ENCODE measurements around the gene LRP5. TPM values are rescaled to one million over a fixed set of nuclear protein-coding genes. Genes with fewer than 3 reads are reported as not detected.

Gene LRP5
- total and polyA plus RNA-seq, 2 experiments from 2014 or later = 26.9 to 51.1 TPM

GRCh38 chr11:68369756-68370155, 57.4 kb downstream of the LRP5 start:
- Histone ChIP-seq H2AFZ (no peak overlapping the region), H3F3A (replicated peaks; ENCODE audit: low read depth) (no peaks in the 10 kb centered on the region), H3K4me3 (no peak overlapping the region), H3K27me3 (ENCODE audit: insufficient read depth) (no peaks in the 10 kb centered on the region), H3K9me2 (ENCODE audit: insufficient read depth) (no peaks in the 10 kb centered on the region), H3K79me2 (replicated peaks; ENCODE audit: insufficient read depth) (no peaks in the 10 kb centered on the region), H4K20me1 (replicated peaks; ENCODE audit: insufficient read depth) (no peaks in the 10 kb centered on the region), H3K4me1 (ENCODE audit: insufficient read depth) (no peaks in the 10 kb centered on the region), H3K36me3 (ENCODE audit: insufficient read depth) (no peaks in the 10 kb centered on the region), H3K4me2 (no peak overlapping the region), H3K27ac (ENCODE audit: low read depth) (no peak overlapping the region)
- TF ChIP-seq STAT1 (IDR thresholded peaks at IDR 0.05; ENCODE audit: unreplicated experiment) = no peak
- H3K4me3 Mint-ChIP-seq = no peak overlapping the region
- H3K4me1 Mint-ChIP-seq = peaks cover 5% of the 10 kb centered on the region; the same call in 2 of the 3 replicates
- H3K27ac Mint-ChIP-seq = no peak overlapping the region
- H3K36me3 Mint-ChIP-seq (ENCODE audit: low read depth) = peaks cover 35% of the 10 kb centered on the region
- H3K27me3 Mint-ChIP-seq (ENCODE audit: insufficient read depth, low read depth, poor library complexity) = peaks cover 18% of the 10 kb centered on the region
- ATAC-seq = no peak
- DNase-seq (ENCODE audit: low spot score) = no peak
- no peaks in the 10 kb centered on the region; the same call in 2 of the 3 replicates for H3K9me3 Mint-ChIP-seq

GRCh38 chr11:68370211-68371111, 58.1 kb downstream of the LRP5 start:
- no peaks in the 10 kb centered on the region for H3K4me1 ChIP-seq (ENCODE audit: insufficient read depth)
- Mint-ChIP-seq H3K9me3 (no peaks in the 10 kb centered on the region; the same call in 2 of the 3 replicates), H3K4me1 (peaks cover 5% of the 10 kb centered on the region; the same call in 2 of the 3 replicates), H3K27ac (no peak overlapping the region; the same call in 1 of the 2 replicates), H3K27me3 (ENCODE audit: insufficient read depth, low read depth, poor library complexity) (peaks cover 15% of the 10 kb centered on the region), H3K4me3 (no peak overlapping the region), H3K36me3 (ENCODE audit: low read depth) (peaks cover 35% of the 10 kb centered on the region)
- no peaks in the 10 kb centered on the region for H3K9me2 ChIP-seq (ENCODE audit: insufficient read depth)
- H3K36me3 ChIP-seq (ENCODE audit: insufficient read depth) = no peaks in the 10 kb centered on the region
- no peaks in the 10 kb centered on the region for H3F3A ChIP-seq (replicated peaks; ENCODE audit: low read depth)
- H3K4me2 ChIP-seq = no peak overlapping the region
- H2AFZ ChIP-seq = no peak overlapping the region
- no peak for DNase-seq (ENCODE audit: low spot score)
- no peaks in the 10 kb centered on the region for H4K20me1 ChIP-seq (replicated peaks; ENCODE audit: insufficient read depth)
- no peak for ATAC-seq
- H3K27me3 ChIP-seq (ENCODE audit: insufficient read depth) = no peaks in the 10 kb centered on the region
- no peak overlapping the region for H3K27ac ChIP-seq (ENCODE audit: low read depth)
- H3K79me2 ChIP-seq (replicated peaks; ENCODE audit: insufficient read depth) = no peaks in the 10 kb centered on the region
- no peak overlapping the region for H3K4me3 ChIP-seq
- TF ChIP-seq ZNF462 (CRISPR knock-in tag; IDR thresholded peaks at IDR 0.05) (no peak), NANOG (IDR thresholded peaks at IDR 0.05; ENCODE audit: borderline replicate concordance) (no peak), CTCF (conservative IDR thresholded peaks at IDR 0.05; ENCODE audit: low read depth in 2 of 2) (no peak), JUNB (IDR thresholded peaks at IDR 0.05; ENCODE audit: unreplicated experiment) (no peak), POLR2AphosphoS5 (IDR thresholded peaks at IDR 0.05; ENCODE audit: low read depth) (no peak), CREB1 (CRISPR knock-in tag; IDR thresholded peaks at IDR 0.05; ENCODE audit: low read depth) (no peak), ETS1 (IDR thresholded peaks at IDR 0.05) (no peak)
